Measurements from ENCODE around the gene NFASC.
A peak's percentile ranks its signal among the peaks of the same experiment; 100 is the strongest.

NFASC gene

DNA sequence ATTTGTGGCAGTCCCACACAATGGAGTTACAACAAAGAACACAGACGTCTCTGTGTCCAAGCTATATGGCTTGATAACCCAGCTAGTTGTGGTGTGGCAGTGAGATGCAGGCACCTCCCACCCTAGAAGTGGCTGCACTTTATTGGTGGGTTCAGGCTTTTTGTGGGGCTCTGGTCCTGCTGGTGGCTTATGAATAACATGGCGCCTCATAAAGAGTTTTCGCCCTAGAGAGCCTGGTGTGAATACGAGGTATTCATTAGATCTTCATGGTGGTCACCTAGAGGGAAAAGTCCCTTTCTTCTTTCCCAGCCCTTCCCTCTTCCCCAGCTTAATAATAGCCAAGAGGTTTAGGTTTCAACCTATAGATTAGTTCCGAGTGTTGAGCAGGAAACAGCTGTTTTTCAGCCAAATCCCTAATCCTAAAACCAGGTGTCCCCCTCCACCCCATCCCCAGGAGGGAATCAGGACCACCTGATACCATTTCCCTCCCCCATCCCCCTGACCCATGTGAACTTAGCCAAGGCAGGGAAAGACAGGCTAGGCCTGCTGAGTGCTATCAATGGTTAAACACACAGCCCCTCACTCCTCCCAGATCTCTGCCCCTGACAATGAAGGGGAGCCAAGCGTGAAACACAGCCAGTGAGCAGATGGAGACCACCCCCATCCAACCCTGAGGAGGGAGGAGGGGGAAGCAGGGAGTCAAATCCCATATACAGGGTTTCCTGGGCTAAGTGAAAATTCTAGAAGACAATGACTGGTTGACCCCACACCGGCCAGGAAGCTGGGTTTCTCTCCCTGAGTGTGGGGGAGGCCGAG is 58.2 kb downstream of the NFASC start:
- no peak for DNase-seq (ENCODE audit: low read depth)

GRCh38 chr1:204929487-204930154 is 59.0 kb downstream of the NFASC start:
- DNase-seq (ENCODE audit: low read depth), result no peak

DNA sequence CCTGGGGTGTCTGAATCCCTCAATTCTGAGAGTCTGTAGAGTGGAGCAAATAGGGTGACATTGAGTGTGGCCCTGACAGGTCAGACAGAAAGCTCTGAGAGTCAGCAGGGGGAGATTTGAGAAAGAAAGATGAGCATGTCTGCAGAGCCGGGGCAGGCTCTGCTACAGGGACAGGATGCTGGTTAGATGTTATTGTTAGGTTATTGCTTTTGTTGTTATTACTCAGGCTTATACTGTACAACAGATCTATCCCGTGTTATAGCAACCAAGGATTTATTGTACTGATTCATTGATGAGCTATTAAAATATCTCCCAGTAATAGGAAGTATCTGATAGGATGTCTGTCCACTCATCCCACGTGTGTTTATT is 59.5 kb downstream of the NFASC start:
- DNase-seq (ENCODE audit: low read depth), result no peak

GRCh38 chr1:204931313-204931712 is 60.7 kb downstream of the NFASC start:
- no peak for DNase-seq (ENCODE audit: low read depth)

GRCh38 chr1:204931768-204932572 is 61.3 kb downstream of the NFASC start:
- no peak for DNase-seq (ENCODE audit: low read depth)

- DNase-seq (ENCODE audit: low read depth), result no peak
Observed at GRCh38 chr1:204932573-204932909, 61.9 kb downstream of the NFASC start.

- DNase-seq (ENCODE audit: low read depth), result no peak
Observed at GRCh38 chr1:204935155-204935554, 64.5 kb downstream of the NFASC start.

- no peak for DNase-seq (ENCODE audit: low read depth)
Observed at GRCh38 chr1:204936765-204937164, 66.1 kb downstream of the NFASC start.

DNA sequence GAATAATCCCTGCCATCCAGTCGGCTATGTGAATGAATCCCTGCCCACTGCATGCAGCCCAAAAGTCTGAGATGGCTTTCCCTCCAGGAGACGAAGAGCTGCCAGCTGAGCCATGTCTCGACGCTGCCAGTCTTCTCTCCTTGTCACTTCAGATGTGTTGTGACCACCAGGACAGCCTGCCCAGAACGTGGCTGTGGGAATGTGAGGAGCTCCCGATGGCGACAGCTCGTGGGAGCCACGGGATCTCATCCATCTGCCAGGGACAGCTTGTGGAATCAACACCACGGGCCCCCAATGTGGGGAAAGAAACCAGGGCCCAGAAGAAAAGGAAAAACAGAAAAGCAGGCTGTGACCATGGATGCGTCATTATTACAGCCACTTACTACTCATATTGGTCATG is 67.2 kb downstream of the NFASC start:
- no peak for DNase-seq (ENCODE audit: low read depth)

DNA sequence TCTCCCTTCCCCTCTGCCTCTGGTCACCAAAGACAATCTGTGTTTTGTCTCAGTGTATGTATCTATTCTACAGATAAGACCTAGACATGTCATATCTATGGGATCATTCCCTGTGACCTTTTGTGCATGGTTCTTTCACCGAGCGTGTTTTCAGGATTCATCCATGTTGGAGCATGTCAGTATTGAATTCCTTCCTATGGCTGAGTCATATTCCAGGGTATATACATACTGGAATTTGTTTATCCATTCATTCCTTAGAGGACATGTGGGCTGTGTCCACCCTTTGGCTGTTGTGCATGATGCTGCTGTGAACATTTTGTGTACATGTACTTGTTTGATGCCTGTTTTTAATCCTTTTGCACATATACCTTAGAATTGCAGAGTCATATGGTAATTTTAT is 69.9 kb downstream of the NFASC start:
- DNase-seq (ENCODE audit: low read depth), result no peak

GRCh38 chr1:204941421-204942338 is 71.0 kb downstream of the NFASC start:
- DNase-seq (ENCODE audit: low read depth), result peak; percentile 34

GRCh38 chr1:204943495-204943894 is 72.8 kb downstream of the NFASC start:
- DNase-seq (ENCODE audit: low read depth), result no peak

GRCh38 chr1:204944662-204945061 is 74.0 kb downstream of the NFASC start:
- no peak for DNase-seq (ENCODE audit: low read depth)

- peak; percentile 6 for DNase-seq (ENCODE audit: low read depth)
Observed at GRCh38 chr1:204945565-204945977, 74.9 kb downstream of the NFASC start.

GRCh38 chr1:204946640-204947039 is 76.0 kb downstream of the NFASC start:
- DNase-seq (ENCODE audit: low read depth), result no peak

DNA sequence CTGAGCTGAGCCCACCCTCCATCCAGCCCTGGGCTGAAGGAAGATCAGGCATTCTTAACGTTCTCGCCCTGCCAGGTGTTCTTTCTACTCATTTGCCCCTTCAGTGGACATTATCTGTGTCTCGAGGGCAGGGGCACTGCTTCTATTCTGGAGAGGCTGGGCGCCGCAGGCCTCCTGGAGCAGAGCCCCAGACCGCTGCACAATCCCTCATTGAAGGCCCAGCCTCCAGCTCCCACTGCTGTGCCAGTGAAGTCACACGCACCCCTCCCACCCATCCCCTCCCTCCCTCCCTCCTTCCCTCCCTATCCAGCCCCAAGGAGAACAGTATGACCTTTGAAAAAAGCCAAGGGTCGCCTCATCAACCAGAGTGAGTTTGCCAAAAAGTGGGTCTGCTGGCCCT is 76.7 kb downstream of the NFASC start:
- no peak for DNase-seq (ENCODE audit: low read depth)

DNA sequence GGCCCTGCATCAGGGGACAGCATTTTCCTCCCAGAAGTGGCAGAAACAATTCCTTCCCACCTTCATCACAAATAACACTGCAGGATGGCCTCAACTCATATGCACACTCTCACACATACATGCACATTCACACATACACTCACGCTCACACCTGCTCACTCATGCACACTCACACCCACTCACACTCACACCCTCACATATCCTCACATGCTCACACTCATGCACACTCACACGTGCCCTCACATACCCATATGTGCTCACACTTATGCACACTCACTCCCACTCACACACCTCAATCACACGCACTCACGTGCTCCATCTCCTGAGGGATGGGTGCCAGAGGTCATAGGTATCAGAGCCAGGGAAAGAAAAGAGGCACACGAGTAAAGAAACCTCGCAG is 77.1 kb downstream of the NFASC start:
- no peak for DNase-seq (ENCODE audit: low read depth)

DNA sequence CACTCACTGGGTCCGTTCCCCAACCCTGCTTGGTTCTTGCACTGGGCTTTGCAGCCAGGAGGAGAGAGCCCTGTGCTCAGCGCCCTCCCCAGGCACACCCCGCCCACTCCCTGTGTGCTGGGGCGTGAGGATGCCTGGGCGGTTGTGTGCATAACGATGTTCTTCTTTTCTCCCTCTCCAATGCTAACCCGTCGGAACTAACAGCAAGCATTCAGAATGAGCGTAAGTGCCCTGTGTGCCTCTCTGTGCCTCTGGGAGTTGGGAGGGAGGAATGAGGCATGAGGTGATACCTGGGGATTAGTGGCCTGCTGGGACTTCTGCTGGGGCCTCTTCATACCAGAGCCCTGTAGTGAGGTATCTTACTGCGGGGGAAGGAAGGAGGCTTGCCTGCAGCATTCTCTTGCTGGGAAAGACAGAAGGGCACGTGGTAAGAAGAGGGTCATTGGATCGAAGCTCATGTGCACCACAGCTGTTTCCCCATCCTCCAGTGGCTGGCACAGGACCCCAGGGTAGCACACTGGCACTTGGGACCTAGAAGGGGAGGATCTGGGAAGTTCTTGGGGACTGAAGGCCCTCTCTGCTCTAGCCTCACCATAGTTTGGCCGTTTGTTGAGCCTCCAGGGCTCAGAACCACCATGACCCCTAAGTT is 79.8 kb downstream of the NFASC start:
- no peak for DNase-seq (ENCODE audit: low read depth)

GRCh38 chr1:204958317-204959307 is 88.0 kb downstream of the NFASC start:
- no peak for DNase-seq (ENCODE audit: low read depth)

DNA sequence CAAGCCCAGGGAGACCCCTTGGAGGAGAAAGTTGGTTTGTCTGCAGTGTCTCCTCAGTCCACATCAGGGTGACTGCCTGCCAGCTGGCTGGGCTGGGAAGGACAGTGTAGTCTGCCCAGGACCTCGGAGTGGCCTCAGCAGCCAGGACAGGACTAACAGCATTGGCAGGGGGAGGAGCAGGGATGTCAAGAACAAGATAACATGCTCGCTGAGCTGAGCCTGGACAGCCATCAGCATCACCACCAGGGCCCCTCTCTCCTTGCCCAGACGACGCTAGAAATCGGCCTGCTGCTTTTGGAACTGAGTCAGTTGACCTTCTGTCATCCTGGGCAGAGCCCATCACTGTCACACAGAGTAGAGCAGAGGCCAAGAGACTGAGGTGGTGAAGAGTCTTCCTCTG is 88.7 kb downstream of the NFASC start:
- no peak for DNase-seq (ENCODE audit: low read depth)

Data from amniotic epithelial cell (primary cell).